ENCODE results near the gene PNKP. TPM values are rescaled to one million over a fixed set of nuclear protein-coding genes. Genes with fewer than 3 reads are reported as not detected.

The PNKP gene
- total RNA-seq, 4 donors from 2014 or later = 33.3 to 42.3 (median 36.3) TPM

- no peaks in the 10 kb centered on the region for H3K4me1 ChIP-seq
- H3K27ac ChIP-seq = no peak overlapping the region
- H3K27me3 ChIP-seq = no peaks in the 10 kb centered on the region
- peaks cover 16 to 62% (median 27%) of the 10 kb centered on the region in 3 donors for H3K36me3 ChIP-seq
- no peak for DNase-seq
- intact Hi-C loops (cut with DNase I) = no loop called here
- no peak overlapping the region for H3K4me3 ChIP-seq
- WGBS, 2 donors = 94 to 97% methylated on average over 10 to 11 of the region's 11 CpGs
- H3K9me3 ChIP-seq = no peaks in the 10 kb centered on the region
- TF ChIP-seq POLR2A (IDR thresholded peaks at IDR 0.05) (no peak), CTCF (IDR thresholded peaks at IDR 0.05) (no peak)
Observed at GRCh38 chr19:49839713-49840112, 27.7 kb downstream of the PNKP start.

GRCh38 chr19:49838885-49839588 is 28.3 kb downstream of the PNKP start:
- WGBS, 2 donors = 83 to 87% methylated on average over 17 of the region's 18 CpGs
- TF ChIP-seq CTCF (IDR thresholded peaks at IDR 0.05) = no peak
- no peak for TF ChIP-seq POLR2A (IDR thresholded peaks at IDR 0.05)
- Histone ChIP-seq H3K36me3 (peaks cover 16 to 69% (median 34%) of the 10 kb centered on the region in 3 donors), H3K4me1 (no peaks in the 10 kb centered on the region), H3K27me3 (no peaks in the 10 kb centered on the region), H3K4me3 (no peak overlapping the region), H3K27ac (no peak overlapping the region), H3K9me3 (no peaks in the 10 kb centered on the region)
- DNase-seq = no peak
- intact Hi-C loops (cut with DNase I) = no loop called here

GRCh38 chr19:49837425-49837824 is 30.0 kb downstream of the PNKP start:
- WGBS, 2 donors = 88 to 95% methylated on average over 7 to 8 of the region's 9 CpGs
- no peak for TF ChIP-seq CTCF (IDR thresholded peaks at IDR 0.05)
- TF ChIP-seq POLR2A (IDR thresholded peaks at IDR 0.05) = no peak
- no peak for DNase-seq
- no peaks in the 10 kb centered on the region for H3K4me1 ChIP-seq
- no peaks in the 10 kb centered on the region for H3K27me3 ChIP-seq
- H3K4me3 ChIP-seq = no peak overlapping the region
- no peak overlapping the region for H3K27ac ChIP-seq
- no peaks in the 10 kb centered on the region for H3K9me3 ChIP-seq
- intact Hi-C loops (cut with DNase I) = no loop called here
- H3K36me3 ChIP-seq = peaks cover 16 to 85% (median 43%) of the 10 kb centered on the region in 3 donors

- DNase-seq = no peak
- 74 to 78% methylated on average over 1 to 2 of the region's 5 CpGs for WGBS, 2 donors
- H3K36me3 ChIP-seq = peaks cover 21 to 90% (median 48%) of the 10 kb centered on the region in 3 donors
- TF ChIP-seq CTCF (IDR thresholded peaks at IDR 0.05) = no peak
- TF ChIP-seq POLR2A (IDR thresholded peaks at IDR 0.05) = no peak
- H3K4me1 ChIP-seq = no peaks in the 10 kb centered on the region
- no peak overlapping the region for H3K27ac ChIP-seq
- H3K4me3 ChIP-seq = no peak overlapping the region
- intact Hi-C loops (cut with DNase I) = no loop called here
- H3K27me3 ChIP-seq = no peaks in the 10 kb centered on the region
- no peaks in the 10 kb centered on the region for H3K9me3 ChIP-seq
Observed at GRCh38 chr19:49837009-49837310, 30.4 kb downstream of the PNKP start.

GRCh38 chr19:49836176-49837008 is 31.0 kb downstream of the PNKP start:
- H3K9me3 ChIP-seq = no peaks in the 10 kb centered on the region
- no peaks in the 10 kb centered on the region for H3K4me1 ChIP-seq
- no peak overlapping the region for H3K4me3 ChIP-seq
- H3K36me3 ChIP-seq = peaks cover 27 to 96% (median 53%) of the 10 kb centered on the region in 3 donors
- DNase-seq = no peak
- WGBS, 2 donors = 89% methylated on average over 3 of the region's 20 CpGs; no CpG with 5 or more reads in 1 of the 2 donors
- no peak overlapping the region for H3K27ac ChIP-seq
- intact Hi-C loops (cut with DNase I) = no loop called here
- TF ChIP-seq POLR2A (IDR thresholded peaks at IDR 0.05) = no peak
- TF ChIP-seq CTCF (IDR thresholded peaks at IDR 0.05) = no peak
- H3K27me3 ChIP-seq = no peaks in the 10 kb centered on the region

All from esophagus squamous epithelium (tissue), 5 donors.